COLO668 (cell line): ENCODE measurements around the gene MMS22L.

Experiments used
- DNase-seq: peaks from one replicate; lab custom pipeline; 2025; ENCODE audit not compliant: unreplicated experiment; lab: John Stamatoyannopoulos, UW

The MMS22L gene, protein sequence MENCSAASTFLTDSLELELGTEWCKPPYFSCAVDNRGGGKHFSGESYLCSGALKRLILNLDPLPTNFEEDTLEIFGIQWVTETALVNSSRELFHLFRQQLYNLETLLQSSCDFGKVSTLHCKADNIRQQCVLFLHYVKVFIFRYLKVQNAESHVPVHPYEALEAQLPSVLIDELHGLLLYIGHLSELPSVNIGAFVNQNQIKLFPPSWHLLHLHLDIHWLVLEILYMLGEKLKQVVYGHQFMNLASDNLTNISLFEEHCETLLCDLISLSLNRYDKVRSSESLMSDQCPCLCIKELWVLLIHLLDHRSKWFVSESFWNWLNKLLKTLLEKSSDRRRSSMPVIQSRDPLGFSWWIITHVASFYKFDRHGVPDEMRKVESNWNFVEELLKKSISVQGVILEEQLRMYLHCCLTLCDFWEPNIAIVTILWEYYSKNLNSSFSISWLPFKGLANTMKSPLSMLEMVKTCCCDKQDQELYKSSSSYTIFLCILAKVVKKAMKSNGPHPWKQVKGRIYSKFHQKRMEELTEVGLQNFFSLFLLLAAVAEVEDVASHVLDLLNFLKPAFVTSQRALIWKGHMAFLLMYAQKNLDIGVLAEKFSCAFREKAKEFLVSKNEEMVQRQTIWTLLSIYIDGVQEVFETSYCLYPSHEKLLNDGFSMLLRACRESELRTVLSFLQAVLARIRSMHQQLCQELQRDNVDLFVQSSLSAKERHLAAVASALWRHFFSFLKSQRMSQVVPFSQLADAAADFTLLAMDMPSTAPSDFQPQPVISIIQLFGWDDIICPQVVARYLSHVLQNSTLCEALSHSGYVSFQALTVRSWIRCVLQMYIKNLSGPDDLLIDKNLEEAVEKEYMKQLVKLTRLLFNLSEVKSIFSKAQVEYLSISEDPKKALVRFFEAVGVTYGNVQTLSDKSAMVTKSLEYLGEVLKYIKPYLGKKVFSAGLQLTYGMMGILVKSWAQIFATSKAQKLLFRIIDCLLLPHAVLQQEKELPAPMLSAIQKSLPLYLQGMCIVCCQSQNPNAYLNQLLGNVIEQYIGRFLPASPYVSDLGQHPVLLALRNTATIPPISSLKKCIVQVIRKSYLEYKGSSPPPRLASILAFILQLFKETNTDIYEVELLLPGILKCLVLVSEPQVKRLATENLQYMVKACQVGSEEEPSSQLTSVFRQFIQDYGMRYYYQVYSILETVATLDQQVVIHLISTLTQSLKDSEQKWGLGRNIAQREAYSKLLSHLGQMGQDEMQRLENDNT

DNA sequence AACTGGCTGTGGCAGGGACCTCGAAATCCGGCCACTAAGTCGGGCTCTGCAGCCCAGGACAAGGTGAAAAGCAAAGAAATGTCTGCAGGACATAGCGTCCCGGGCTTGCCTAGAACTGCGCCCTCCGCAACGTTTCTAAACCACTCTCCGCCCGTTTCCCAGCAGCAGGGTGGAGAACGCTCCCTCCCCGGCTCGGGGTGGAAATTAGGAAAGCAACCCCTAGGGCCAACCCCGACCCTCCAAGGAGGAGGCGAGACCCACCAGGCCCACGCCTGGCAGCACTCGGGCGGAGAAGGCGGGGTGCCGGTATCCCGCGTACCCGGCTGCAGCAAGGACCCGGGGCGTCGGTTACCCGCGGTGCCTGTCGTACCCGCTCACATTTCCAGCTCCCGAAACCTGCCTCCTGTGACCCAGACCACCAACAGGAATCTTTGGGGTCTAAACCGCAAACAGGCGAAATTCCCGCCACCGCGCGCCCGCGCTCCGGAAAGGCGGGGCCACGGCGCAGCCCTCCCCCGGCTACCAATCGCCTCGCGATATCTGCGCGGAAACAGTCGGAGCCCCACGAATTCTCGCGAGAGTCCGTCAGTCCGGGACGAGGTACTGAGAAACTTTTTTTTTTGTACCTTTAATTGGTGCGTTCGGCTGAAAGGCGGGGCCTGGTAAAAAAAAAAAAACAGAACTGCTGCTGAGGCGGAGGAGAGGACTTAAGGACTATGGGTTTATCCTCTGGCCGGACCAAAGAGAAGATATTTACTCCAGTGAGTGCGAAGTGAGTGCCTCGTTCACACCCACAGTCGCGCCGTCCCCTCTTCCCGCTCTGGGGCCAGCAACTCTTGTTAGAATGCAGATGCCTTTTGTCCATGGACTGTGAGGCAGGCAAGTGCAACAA, at the start of gene MMS22L:
Gene MMS22L (minus strand): TSS at position 491 of the 892 bp plus-strand sequence. CDS start 739 bp downstream, outside the sequence.
- DNase-seq = peak; percentile 87

DNA sequence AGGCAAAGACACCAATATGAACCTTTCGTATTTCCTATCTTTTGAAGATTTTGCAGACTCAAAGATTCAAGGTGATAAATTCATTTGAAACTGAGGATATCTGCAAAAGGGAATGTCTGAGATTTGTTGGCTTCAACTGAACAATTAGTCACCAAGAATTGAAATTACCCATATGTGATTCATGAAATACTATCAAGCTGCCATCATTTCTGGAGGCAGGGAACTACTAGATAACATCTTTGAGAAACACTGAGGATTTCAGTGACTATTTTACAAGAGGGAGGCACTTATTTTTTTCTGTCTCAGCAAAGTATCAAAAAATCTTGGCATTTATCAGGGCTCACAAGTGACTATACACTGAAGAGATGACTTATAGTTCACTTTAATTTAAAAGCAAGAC, 39.8 kb upstream of the MMS22L start:
- DNase-seq = no peak

DNA sequence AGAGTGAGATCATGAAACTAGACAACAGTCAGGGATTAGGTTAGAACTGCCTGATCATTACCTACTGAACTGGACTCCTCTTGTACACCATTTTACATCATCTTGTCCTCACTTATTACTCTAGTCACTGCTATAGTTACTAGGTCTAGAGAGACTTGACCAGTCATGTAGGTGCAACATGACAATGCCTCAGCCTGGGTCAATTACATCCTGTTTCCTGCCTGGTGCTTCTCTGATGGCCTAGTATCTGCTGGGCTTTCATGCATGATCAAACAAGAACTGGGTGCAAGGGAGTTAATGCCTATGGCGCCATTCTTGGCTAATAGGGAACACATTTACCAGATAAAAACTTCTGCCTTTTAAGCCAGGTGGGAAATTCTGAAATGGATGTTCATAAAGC, 39.2 kb upstream of the MMS22L start:
- no peak for DNase-seq

DNA sequence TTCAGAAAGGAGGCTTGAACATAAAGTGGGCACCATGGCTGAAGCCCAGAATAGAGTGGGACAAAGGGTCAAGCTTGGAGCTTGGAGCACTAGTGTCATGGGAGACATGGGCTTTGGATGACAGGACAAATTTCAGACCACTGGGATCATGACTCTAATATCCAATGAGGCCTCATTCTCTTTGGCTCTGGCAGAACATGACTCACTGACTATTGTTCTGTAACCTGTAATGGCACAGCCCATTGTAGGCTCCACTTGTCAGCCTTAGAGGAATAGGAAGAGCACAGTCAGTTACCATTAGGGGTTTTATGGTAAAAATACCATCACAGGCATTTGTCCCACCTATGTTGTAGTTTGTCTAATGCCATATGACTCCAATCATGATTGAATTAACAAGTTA, 34.0 kb upstream of the MMS22L start:
- no peak for DNase-seq

DNA sequence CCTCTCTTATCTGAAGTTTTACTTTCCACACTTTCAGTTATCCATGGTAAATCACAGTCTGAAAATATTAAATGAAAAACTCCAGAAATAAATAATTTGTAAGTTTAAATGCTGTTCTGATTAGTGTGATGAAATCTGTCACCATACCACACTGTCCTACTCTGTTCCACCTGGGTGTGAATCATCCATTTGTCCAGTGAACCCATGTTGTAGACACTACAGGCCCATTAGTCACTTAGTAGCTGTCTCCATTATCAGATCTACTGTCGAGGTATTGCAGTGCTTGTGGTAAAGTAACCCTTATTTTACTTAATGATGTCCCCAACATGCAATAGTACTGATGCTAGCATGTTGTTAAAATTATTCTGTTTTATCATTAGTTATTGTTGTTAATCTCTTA, 29.2 kb upstream of the MMS22L start:
- DNase-seq = no peak

DNA sequence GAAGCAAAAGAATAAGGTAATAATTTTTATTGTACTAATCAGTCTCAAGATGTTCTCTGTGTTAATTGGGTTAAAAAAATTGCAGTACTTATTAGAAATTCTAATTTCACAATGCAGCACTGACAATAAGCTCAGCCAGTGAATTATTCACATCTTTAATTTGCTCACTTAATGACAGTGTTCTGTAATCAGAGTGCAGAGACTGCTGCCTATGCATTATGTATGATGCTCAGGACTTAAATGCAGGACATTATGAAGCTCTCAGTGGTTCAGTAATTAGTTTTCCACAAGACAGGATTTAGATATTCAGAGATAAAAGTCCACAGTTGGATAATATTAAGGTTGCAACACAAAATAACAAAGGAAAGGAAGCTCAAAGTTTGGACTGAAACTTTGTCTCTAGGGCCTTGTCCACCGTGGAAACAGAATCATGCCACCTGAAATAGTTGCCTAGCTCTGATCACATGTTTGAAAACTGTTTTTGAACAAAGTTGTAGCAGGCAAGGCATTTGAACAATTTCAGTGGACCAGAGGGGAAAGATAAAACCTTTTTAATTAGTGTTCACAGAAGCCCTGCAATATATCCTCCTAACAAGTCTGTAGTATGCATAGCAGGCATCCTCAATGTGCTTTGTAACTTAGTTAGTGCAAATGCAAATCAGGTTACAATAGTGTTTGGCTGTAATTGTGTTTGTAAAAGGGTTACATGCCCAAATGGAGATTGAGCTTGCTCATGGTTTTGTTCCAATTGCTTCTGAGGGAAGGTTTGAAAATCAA, 23.7 kb upstream of the MMS22L start:
- no peak for DNase-seq

DNA sequence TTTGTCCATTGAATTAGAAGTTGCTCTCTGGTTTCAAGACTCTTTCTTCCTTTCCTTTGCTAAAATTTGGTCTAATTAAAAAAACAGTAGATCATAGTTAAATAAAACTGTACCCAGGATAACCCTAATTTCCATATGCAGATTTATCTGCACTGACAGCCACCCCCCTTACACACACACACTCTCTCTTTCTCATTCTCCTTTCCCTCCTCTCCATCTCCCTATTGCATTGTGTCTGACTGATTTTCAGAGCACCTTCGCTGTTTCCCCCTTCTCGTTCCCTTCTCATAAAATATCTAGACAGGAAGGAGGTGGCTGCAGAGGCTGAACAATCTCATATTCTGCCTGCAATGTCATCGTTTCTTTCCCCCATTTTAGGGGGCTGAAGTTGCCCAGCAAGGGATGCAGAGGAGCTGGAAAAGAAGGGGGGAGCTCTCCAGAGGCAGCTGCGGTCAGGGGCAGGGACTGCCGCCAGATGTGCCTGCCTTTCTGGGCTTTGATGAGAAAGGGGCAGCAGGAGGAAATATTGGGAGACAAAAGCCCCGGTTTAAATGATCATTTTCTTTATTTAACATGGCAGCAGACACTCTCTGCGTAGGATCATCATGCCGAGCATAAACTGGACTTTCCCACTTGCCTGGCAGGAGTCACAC, 22.5 kb upstream of the MMS22L start:
- DNase-seq = no peak

DNA sequence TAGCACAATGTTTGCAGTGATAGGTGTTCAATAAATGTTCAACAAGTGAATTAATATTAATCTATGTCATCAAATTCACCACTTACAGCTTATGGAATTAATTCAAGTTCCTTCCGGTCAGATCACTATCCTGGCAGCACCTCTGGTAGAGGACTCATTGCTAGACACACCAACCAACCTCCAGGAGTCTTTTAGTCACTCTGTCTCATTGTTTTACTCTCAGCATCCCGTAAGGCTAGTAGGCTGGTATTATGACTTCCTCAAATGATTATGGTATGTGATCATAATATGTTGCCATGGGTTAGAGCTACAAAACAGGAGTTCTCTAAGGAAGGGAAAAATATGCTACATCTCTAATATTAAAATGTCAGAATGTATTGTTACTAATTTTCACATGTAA, 21.7 kb upstream of the MMS22L start:
- DNase-seq = no peak

DNA sequence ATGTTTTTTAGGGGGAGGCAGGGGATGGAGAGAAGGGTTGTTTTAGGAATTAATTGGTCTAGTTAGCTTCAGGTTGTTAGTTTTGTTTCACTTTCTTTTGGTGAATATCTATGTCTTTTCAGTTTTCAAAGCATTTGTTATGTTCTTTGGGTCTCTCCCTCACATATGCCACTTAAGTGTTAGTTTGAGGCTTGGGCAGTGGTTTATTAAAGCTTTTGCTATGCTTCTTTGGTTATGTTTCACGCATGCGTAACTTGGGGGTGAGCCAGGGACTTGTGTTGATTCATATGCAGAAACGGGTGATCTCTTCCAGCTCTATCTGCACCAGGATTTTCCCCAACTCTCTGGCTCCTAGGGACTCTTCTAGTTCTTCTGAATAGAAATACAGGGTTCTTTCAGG, 11.4 kb upstream of the MMS22L start:
- DNase-seq = no peak

DNA sequence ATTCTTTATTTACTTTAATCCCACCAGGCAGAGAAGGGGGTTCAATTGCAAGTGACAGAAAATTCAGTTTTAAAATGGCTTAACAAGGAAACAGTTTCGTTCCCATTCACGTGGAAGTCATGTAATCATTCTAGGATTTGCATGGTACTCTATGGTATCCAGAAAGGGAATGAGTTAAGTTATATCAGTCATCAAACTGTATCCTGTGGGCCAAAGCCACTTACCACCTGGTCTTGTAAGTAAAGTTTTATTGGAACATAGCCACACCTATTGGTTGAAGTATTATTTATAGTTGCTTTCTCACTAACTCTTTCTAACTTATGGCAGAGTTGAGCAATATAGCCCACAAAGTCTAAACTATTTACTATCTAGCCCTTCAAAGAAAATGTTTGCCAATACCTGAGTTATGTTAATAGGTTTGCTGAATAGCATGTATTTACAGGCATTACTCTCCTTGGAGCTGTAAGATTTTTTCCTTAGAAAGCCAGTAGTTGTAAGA, 10.2 kb upstream of the MMS22L start:
- no peak for DNase-seq

DNA sequence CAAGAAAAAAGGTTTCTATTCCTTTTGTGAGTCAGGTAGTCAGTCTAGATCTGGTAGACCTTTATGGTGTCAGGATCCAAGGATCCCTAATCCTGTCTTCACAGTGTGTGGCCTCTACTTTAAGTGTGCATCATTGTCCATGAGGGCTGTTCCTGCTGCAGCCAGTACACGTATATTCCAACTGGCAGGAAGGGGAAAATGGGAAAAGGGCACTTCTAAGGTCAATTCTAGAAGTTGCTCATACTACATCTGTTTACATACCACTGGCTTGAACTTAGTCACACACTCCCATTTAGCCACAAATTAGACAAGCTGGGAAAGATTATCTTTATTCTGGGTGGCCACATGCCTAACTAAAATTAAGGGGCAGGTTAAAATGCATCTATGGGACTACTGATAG, 9.7 kb upstream of the MMS22L start:
- DNase-seq = no peak

DNA sequence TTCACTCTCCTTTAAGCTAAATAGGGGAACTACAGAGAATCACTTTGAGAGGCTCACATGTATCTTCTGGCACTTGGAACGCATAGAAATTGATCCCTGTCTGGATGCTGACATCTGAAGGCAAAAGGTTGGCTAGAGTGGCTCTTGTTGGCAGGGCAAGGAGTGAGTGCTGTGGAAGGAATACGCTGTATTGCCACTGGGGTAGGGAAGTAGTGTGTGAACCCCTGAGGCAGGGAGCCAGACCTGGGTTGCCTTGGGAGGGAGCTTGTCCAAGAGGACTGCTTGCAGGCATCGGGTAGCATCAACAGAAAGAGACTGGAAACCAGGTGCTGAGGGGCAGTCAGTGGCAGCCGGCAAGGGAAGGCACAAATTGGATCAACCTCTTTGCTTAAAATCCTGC, 8.9 kb upstream of the MMS22L start:
- DNase-seq = no peak

DNA sequence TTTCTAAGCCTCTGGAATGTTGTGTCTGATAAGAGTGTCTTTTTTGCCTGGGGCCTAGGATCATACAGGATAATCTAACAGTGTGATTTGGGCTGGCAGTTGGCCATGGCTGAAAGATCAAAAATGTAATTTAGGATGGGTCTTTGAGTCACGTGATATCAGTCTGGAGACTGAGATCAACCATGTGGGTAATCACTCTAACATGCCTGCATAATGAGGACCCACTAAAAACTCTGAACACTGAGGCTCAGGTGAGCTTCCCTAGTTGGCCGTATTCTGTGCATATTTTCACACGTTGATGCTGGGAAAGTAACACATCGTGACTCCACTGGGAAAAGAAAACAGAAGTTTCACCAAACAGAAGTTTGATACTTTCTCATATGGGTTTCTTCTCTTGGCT, 6.3 kb upstream of the MMS22L start:
- no peak for DNase-seq

DNA sequence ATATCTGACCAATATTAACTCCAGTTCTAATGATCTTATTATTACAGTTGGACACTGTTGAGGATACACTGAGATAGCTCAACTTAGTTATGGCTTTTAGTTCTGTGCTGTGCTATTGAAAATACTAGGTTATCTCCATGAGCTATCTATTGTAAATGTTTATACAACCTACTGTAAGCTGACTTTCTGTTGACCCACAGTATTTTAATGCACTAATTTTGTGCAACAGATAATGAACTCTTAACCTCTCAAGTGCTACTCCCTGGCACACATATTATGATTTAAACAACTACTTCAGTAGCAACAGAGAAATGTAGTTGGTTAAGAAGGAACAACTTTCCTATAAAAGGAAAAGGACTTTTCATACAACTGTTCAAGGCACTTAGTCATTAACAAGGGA, 5.2 kb upstream of the MMS22L start:
- no peak for DNase-seq

DNA sequence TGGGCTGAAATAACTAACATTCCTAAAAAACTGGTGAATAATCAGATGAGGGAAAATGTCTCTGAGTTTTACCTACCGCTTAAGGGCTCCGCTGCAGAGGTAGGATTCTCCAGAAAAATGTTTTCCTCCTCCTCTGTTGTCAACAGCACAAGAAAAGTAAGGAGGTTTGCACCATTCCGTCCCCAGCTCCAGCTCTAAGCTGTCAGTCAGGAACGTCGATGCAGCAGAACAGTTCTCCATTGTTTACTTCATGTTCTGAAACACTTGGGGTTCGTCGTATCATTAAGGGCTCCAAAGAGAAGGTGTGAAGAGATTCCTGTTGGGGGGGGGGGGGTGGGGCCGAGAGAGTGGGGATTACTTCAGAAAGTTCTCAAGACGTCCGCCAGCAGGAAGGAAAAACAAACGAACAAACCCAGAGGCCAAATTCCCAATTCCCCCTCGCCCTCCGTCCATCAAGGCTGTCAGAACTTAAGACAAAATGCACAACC, 734 bp downstream of the MMS22L start:
- peak; percentile 1 for DNase-seq

DNA sequence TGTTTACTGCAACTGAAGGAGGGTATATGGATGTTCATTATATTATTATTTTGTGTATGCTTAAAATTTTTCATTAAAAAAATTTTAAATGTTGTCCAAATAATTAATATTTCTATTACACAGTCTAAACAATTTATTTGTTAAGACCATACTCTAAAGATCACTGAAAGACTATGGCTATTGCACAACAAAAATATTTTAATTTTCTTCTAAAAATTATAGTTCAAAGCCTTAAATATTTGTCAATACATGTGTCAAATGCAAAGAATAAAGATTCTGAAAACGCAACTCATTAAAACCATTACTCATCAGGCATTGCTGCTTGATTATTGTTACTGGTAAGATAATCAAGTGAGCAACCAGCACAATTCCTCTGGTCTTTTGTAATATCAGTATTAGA, 2.2 kb downstream of the MMS22L start:
- no peak for DNase-seq

DNA sequence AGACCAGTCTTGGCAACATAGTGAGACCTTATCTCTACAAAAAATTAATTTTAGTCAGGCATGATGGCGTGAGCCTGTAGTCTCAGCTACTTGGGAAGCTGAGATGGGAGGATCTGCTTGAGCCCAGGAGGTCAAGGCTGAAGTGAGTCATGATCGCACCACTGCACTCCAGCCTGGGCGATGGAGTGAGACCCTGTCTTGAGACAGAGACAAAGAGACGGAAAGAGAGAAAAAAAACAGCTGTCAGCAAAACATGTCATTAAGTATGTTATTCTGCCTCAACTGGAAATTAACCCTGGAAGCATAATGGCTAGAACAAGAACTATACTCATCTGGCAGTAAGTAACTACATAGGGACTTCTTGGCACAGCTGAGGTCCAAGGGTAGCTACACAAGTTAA, 7.2 kb downstream of the MMS22L start:
- no peak for DNase-seq

DNA sequence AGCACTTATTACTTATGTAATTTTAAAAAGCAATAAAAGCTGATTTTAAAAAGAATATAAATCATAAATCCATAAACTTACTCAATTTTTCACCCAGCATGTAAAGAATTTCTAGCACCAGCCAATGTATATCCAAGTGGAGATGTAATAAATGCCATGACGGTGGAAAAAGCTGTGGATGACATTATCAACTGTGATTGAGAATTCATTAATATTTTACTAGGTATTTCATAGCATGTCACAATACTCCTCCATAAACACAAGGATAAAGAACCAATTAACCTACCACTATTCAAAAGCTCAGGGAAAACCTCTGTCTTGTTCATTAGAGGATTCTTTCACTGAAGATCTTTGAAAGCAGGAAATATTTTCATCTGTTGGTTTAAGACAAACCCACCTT, 13.2 kb downstream of the MMS22L start:
- DNase-seq = no peak

DNA sequence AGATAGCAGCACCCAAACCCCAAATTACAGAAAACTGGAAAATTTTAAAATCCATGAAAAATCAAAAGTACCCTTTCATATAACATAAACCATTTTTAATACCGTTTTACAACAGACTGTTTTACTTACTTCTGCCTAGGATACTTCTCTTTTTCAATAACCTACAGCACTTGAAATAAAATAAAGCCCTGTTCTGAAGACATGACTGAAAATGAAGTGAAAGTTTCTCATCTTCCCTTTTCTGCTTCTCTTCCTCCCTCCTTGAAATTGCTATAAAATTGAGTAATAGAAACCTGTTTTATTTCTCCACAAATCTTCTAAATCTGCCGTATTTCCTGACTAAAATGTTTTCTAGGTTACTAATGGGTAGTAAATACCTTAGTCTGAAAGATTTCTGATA, 20.3 kb downstream of the MMS22L start:
- DNase-seq = no peak
